GOT3 (cell line): ENCODE results near the gene LRRTM4.

Experiments
- DNase-seq: peaks from one replicate; lab custom pipeline; 2025; ENCODE audit warnings: mixed read lengths; lab: John Stamatoyannopoulos, UW

LRRTM4 gene

GRCh38 chr2:77470096-77470495, 52.1 kb downstream of the LRRTM4 start:
- DNase-seq, result no peak

GRCh38 chr2:77469106-77469505, 53.1 kb downstream of the LRRTM4 start:
- DNase-seq, result no peak

- no peak for DNase-seq
These were observed 62.3 kb downstream of the LRRTM4 start for GRCh38 chr2:77459840-77460239.

GRCh38 chr2:77458216-77458615, 64.0 kb downstream of the LRRTM4 start:
- DNase-seq, result no peak

GRCh38 chr2:77457665-77458064, 64.5 kb downstream of the LRRTM4 start:
- DNase-seq, result no peak

GRCh38 chr2:77443076-77443475, 79.1 kb downstream of the LRRTM4 start:
- no peak for DNase-seq

GRCh38 chr2:77434880-77435279, 87.3 kb downstream of the LRRTM4 start:
- no peak for DNase-seq

GRCh38 chr2:77428946-77429345, 93.2 kb downstream of the LRRTM4 start:
- DNase-seq, result no peak

GRCh38 chr2:77421971-77422370, 100.2 kb downstream of the LRRTM4 start:
- DNase-seq, result no peak

- no peak for DNase-seq
These were observed 103.6 kb downstream of the LRRTM4 start for GRCh38 chr2:77418537-77418936.

GRCh38 chr2:77404189-77404588, 118.0 kb downstream of the LRRTM4 start:
- no peak for DNase-seq

GRCh38 chr2:77398970-77399600, 123.1 kb downstream of the LRRTM4 start:
- DNase-seq, result no peak

- DNase-seq, result no peak
These were observed 124.4 kb downstream of the LRRTM4 start for GRCh38 chr2:77397763-77398162.

GRCh38 chr2:77395011-77395410, 127.2 kb downstream of the LRRTM4 start:
- DNase-seq, result no peak

- DNase-seq, result no peak
These were observed 131.1 kb downstream of the LRRTM4 start for GRCh38 chr2:77391119-77391518.

GRCh38 chr2:77387324-77387723, 134.9 kb downstream of the LRRTM4 start:
- no peak for DNase-seq

GRCh38 chr2:77372636-77373035, 149.5 kb downstream of the LRRTM4 start:
- DNase-seq, result no peak

GRCh38 chr2:77370511-77370910, 151.7 kb downstream of the LRRTM4 start:
- no peak for DNase-seq

- DNase-seq, result no peak
These were observed 158.9 kb downstream of the LRRTM4 start for GRCh38 chr2:77363277-77363676.

- DNase-seq, result no peak
These were observed 173.4 kb downstream of the LRRTM4 start for GRCh38 chr2:77348821-77349220.

GRCh38 chr2:77336013-77336412, 186.2 kb downstream of the LRRTM4 start:
- no peak for DNase-seq

- DNase-seq, result no peak
These were observed 193.8 kb downstream of the LRRTM4 start for GRCh38 chr2:77328134-77328931.

- DNase-seq, result no peak
These were observed 196.8 kb downstream of the LRRTM4 start for GRCh38 chr2:77325395-77325794.

GRCh38 chr2:77322431-77322830, 199.7 kb downstream of the LRRTM4 start:
- DNase-seq, result no peak
